Retina (tissue), 1 donor: ENCODE results near the gene ST6GALNAC5.
A peak's percentile ranks its signal among the peaks of the same experiment; 100 is the strongest.

Experiments used
- DNase-seq: peaks from one replicate; pipeline ENCODE4 v3.0.0-alpha.2; 2016

The ST6GALNAC5 gene

GRCh38 chr1:77056525-77056924, 189.2 kb downstream of the ST6GALNAC5 start:
- no peak for DNase-seq

GRCh38 chr1:77057994-77058585, 190.8 kb downstream of the ST6GALNAC5 start:
- no peak for DNase-seq

- DNase-seq: no peak
Measured at GRCh38 chr1:77060000-77060399, 192.7 kb downstream of the ST6GALNAC5 start.

DNA sequence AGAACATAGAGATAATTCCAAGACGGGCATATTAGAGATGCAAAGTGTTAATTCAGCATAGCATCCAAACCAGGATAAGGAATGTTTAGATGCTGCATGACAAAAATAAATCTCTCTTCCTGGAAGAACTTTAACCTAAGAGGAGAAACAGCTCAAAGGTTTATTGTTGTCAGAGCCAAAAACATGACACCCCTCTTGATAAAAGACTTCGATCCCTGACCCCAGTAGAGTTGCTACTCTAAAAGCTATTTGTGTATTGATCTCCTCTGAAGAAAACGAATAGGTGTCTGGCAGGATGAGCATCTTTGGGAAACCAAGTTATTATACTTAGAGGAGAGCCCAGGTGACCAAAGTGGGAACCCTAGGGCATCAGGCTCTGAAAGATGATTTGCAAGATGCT, 193.9 kb downstream of the ST6GALNAC5 start:
- DNase-seq: no peak

- no peak for DNase-seq
Measured at GRCh38 chr1:77063118-77063517, 195.8 kb downstream of the ST6GALNAC5 start.

GRCh38 chr1:77064246-77064645, 197.0 kb downstream of the ST6GALNAC5 start:
- no peak for DNase-seq

DNA sequence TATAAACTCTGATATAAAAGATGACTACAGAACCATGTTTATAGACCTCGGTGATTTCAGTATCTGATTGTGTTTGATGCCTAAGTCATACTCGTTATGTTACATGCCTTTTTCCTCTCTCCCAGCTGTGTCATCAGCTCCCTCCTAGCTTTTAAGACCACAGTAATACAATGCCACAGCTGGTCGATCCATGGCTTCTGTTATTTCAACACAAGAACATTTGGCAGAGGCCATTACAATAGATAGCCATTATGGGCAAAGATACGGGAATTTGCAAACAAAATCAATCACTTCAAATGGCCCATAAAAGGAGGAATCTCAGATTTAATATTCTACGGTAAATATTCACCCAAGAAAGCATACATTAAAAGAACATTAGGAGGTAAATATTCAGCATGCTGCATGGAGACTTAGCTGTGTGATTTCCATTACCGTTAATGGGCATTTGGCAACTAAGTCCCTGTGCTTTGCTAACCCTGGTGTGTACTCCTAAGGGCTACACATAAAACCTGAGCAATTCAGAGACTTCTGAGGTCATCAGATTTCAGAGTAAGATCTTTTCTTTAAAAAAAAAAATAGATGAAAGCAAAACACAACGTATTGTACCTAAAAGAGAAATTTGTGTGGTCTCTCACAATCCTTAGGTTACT, 198.5 kb downstream of the ST6GALNAC5 start:
- DNase-seq: no peak

- DNase-seq: no peak
Measured at GRCh38 chr1:77068013-77068412, 200.7 kb downstream of the ST6GALNAC5 start.

DNA sequence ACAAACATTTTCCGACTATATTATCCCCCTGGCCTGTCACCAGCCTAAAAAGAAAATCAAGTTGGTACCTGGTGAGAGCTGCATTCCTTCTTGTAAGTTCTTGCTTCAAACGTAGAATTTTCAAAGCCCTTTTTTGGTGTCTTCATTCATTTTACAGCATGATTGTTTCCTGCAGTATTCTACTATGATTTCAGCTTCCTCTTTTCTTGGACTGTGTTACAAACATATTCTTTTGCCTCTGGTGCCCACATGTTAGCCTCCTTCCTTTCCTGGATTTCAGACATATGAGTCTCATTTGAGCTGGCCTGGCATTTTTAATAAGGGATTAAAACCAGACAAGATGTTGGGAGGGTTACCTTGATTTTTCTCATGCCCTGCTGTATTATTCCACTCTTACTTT, 209.5 kb downstream of the ST6GALNAC5 start:
- no peak for DNase-seq

DNA sequence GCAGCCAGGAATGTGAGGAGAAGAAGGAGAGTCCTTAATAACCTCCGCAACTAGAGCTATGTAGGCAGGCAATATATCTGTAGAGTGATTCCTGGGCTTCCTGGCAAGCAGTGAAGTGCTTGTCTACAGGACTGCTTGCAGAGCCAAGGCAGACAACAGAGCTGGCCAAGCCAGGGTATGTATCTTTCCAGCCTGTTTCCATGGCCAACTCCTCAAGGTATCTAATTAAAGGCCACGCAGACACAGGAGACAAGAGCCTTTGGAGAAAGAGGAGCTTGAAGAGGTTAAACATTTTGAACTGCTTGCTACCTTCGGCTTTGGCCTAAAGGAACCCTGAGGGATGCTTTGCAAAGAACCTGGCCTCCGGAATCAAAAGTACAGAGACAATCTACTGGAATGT, 214.6 kb downstream of the ST6GALNAC5 start:
- DNase-seq: no peak

DNA sequence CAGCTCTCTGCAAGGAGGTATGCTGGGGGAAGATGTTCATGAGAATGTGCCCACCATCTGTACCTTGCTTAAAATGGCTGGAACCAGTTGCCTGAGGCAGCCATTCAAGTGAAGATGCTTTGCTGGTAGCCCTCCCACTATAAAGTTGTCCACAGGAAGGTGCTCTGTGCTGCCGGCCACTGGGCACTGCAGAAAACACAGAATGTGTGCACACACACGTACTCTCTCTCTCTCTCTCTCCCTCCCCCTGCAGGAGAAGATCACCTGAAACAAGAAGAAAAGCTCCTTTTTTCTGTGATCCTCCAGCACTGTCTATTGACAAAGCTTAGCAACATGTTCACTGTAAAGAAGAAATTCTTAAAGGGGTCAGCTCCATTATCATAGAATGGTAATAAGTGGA, 217.2 kb downstream of the ST6GALNAC5 start:
- no peak for DNase-seq

GRCh38 chr1:77085109-77085508, 217.8 kb downstream of the ST6GALNAC5 start:
- DNase-seq: no peak

DNA sequence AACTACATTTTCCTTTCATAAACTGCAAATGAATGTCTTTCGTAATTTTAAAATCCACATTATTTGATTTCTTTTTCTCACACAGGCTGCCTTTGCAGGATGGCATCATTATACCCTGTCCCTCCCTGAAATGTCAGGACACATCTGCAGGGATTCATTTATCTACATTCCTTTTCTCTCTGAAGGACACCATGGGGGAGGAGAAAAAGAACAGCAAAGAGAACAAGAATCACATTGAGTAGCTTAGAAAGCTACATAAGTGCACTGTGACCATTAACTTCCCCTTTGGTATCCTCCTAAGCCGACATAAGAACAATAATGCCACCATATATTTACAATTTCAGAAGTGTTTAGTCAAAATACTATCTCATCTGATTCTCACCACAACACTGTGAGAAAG, 222.5 kb downstream of the ST6GALNAC5 start:
- DNase-seq: no peak

DNA sequence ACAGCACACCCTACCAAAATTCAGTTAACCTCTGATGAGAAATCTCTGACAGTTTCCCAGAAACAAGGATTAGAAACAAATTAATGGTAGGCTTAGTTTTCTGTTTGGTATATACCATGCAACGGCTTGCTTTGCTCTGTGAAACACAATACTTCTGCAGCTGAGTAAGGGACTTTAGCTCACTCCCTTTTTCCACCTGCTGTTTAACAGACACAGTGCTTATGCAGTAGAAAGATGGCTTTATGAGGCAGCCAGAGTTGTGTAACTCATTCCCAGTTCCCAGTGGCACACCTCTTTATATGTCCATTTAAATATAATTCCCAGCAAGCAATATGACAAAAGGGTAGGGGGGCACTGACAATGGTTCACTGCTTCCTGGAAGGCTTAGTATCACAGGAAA, 228.0 kb downstream of the ST6GALNAC5 start:
- no peak for DNase-seq

DNA sequence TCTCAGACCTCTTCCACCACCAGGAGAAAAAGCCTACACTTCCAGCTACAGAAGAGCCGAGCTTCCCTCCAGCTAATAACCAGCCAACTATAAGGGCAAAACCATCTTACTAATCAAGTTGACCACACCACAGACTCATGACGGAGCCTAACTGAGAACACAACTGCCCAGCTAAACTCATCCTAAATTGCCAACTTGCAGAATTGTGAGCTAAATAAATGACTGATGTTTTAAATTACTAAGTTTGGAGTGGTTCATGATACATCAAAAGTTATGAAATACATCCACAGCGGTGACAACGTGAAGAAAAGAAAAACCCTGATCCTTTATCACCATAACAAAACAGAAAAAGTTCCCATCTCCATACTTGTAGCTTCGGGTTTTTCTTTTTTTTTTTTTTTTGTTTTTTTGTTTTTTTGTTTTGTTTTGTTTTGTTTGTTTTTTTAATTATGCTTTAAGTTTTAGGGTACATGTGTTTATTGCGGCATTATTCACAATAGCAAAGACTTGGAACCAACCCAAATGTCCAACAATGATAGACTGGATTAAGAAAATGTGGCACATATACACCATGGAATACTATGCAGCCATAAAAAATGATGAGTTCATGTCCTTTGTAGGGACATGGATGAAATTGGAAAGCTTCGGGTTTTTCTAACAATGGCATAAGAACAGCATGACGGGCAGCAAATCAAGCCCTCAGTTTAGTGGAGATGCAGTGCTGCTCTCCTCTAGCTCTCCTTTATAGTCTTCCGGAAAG, 229.4 kb downstream of the ST6GALNAC5 start:
- DNase-seq: no peak

GRCh38 chr1:77100875-77101274, 233.6 kb downstream of the ST6GALNAC5 start:
- no peak for DNase-seq

DNA sequence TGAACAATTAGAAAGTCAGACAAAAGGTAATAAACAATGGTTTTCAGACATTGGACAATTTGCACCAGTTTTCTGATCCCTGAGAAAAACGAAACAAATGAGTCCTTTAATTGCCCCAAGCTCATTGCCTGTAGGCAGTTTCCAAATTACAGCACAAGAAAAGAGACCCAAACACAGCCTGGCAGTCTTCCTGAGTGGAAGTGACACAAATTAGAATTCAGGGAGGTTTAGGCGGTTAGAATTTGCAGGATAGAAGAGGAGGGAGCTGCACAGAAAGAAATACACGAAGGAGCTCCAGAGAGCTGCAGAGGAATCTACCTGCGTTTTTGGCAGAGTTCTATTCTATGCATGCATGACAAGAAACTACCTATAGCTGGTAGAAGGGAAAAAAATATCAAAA, 236.2 kb downstream of the ST6GALNAC5 start:
- peak; percentile 60 for DNase-seq

GRCh38 chr1:77104672-77105071, 237.4 kb downstream of the ST6GALNAC5 start:
- DNase-seq: no peak
